Skeletal muscle satellite cell (primary cell): ENCODE results near the gene TRAPPC11. TPM values are rescaled to one million over a fixed set of nuclear protein-coding genes. Genes with fewer than 3 reads are reported as not detected.

ENCODE experiments used
- H3K27me3 ChIP-seq: 2 replicates; pipeline ENCODE4 v1.7.0; 2013; ENCODE audit warnings: low read length; ENCODE audit not compliant: control insufficient read depth, insufficient read depth
- H3K36me3 ChIP-seq: 2 replicates; pipeline ENCODE4 v1.7.0; 2013; ENCODE audit warnings: mild to moderate bottlenecking, control low read depth, low read length; ENCODE audit not compliant: insufficient read depth
- H3K4me1 ChIP-seq: 2 replicates; pipeline ENCODE4 v1.7.0; 2013; ENCODE audit warnings: low read length; ENCODE audit not compliant: control insufficient read depth, insufficient read depth
- H3K4me2 ChIP-seq: 2 replicates; pipeline ENCODE4 v1.7.0; 2013; ENCODE audit warnings: mild to moderate bottlenecking, low read length
- H3K4me3 ChIP-seq: 2 replicates; pipeline ENCODE4 v1.7.0; 2013; ENCODE audit warnings: low read length
- H3K9ac ChIP-seq: 2 replicates; pipeline ENCODE4 v1.7.0; 2013; ENCODE audit warnings: mild to moderate bottlenecking, low read depth, low read length, moderate library complexity
- H3K9me3 ChIP-seq: replicated peaks from 2 replicates; pipeline ENCODE4 v1.7.0; 2013; ENCODE audit warnings: mild to moderate bottlenecking, control low read depth, low read length
- total RNA-seq: library from RNA; depleted of rRNA; stranded (reverse); fragments of >200 nt; gene quantifications from 2 replicates; pipeline ENCODE4 v1.2.3, GENCODE V29; 2012; rRNA removed

The TRAPPC11 gene
- total RNA-seq, result 32.1 and 33.5 TPM in 2 replicates

- Histone ChIP-seq H3K4me3 (peak within 1 kb of the TSS; percentile 83), H3K36me3 (peaks cover 15% of the 10 kb centered on the region), H3K4me2 (peak within 1 kb of the TSS; percentile 97), H3K9ac (peak within 1 kb of the TSS; percentile 95), H3K4me1 (peaks cover 15% of the 10 kb centered on the region), H3K9me3 (no peaks in the 10 kb centered on the region), H3K27me3 (no peaks in the 10 kb centered on the region)
These were observed at the start of gene TRAPPC11, which contains the start of gene RWDD4 for GRCh38 chr4:183659029-183659871. TRAPPC11 (plus strand) TSS chr4:183659293; CDS start chr4:183663868, 4,575 bp downstream. RWDD4 (minus strand) TSS chr4:183659185; CDS start chr4:183658952, 233 bp downstream.

- Histone ChIP-seq H3K27me3 (no peaks in the 10 kb centered on the region), H3K4me1 (peaks cover 19% of the 10 kb centered on the region), H3K4me2 (peak overlapping the region; percentile 47), H3K36me3 (no peaks in the 10 kb centered on the region), H3K9me3 (no peaks in the 10 kb centered on the region), H3K9ac (no peak overlapping the region), H3K4me3 (no peak overlapping the region)
These were observed 49.1 kb upstream of the TRAPPC11 start for GRCh38 chr4:183610033-183610432.

GRCh38 chr4:183610613-183611012 lies 48.5 kb upstream of the TRAPPC11 start:
- H3K36me3 ChIP-seq, result no peaks in the 10 kb centered on the region

GRCh38 chr4:183611210-183611830 lies 47.8 kb upstream of the TRAPPC11 start:
- no peaks in the 10 kb centered on the region for H3K9me3 ChIP-seq
- H3K4me3 ChIP-seq, result no peak overlapping the region
- peaks cover 19% of the 10 kb centered on the region for H3K4me1 ChIP-seq
- no peaks in the 10 kb centered on the region for H3K27me3 ChIP-seq
- peak overlapping the region; percentile 47 for H3K4me2 ChIP-seq
- H3K9ac ChIP-seq, result no peak overlapping the region
- no peaks in the 10 kb centered on the region for H3K36me3 ChIP-seq

More at GRCh38 chr4:183610613-183611012, 48.5 kb upstream of the TRAPPC11 start:
- H3K9ac ChIP-seq, result no peak overlapping the region
- H3K4me1 ChIP-seq, result peaks cover 19% of the 10 kb centered on the region
- H3K9me3 ChIP-seq, result no peaks in the 10 kb centered on the region
- H3K4me3 ChIP-seq, result no peak overlapping the region
- no peaks in the 10 kb centered on the region for H3K27me3 ChIP-seq
- peak overlapping the region; percentile 47 for H3K4me2 ChIP-seq

- peaks cover 19% of the 10 kb centered on the region for H3K4me1 ChIP-seq
- no peak overlapping the region for H3K4me3 ChIP-seq
- no peaks in the 10 kb centered on the region for H3K9me3 ChIP-seq
- no peak overlapping the region for H3K9ac ChIP-seq
- no peak overlapping the region for H3K4me2 ChIP-seq
- no peaks in the 10 kb centered on the region for H3K36me3 ChIP-seq
- no peaks in the 10 kb centered on the region for H3K27me3 ChIP-seq
These were observed 46.5 kb upstream of the TRAPPC11 start for GRCh38 chr4:183612329-183613250.

GRCh38 chr4:183617075-183617474 lies 42.0 kb upstream of the TRAPPC11 start:
- H3K4me2 ChIP-seq, result no peak overlapping the region
- peaks cover 15% of the 10 kb centered on the region for H3K4me1 ChIP-seq
- no peaks in the 10 kb centered on the region for H3K27me3 ChIP-seq
- H3K9ac ChIP-seq, result no peak overlapping the region
- H3K4me3 ChIP-seq, result no peak overlapping the region
- no peaks in the 10 kb centered on the region for H3K9me3 ChIP-seq
- no peaks in the 10 kb centered on the region for H3K36me3 ChIP-seq

GRCh38 chr4:183618681-183619080 lies 40.4 kb upstream of the TRAPPC11 start:
- H3K4me2 ChIP-seq, result peak overlapping the region; percentile 51
- no peaks in the 10 kb centered on the region for H3K36me3 ChIP-seq
- no peaks in the 10 kb centered on the region for H3K9me3 ChIP-seq
- no peak overlapping the region for H3K9ac ChIP-seq
- H3K4me3 ChIP-seq, result no peak overlapping the region
- H3K27me3 ChIP-seq, result no peaks in the 10 kb centered on the region
- H3K4me1 ChIP-seq, result peaks cover 15% of the 10 kb centered on the region

- Histone ChIP-seq H3K36me3 (no peaks in the 10 kb centered on the region), H3K9me3 (no peaks in the 10 kb centered on the region), H3K27me3 (no peaks in the 10 kb centered on the region), H3K4me1 (peaks cover 15% of the 10 kb centered on the region), H3K9ac (no peak overlapping the region), H3K4me3 (no peak overlapping the region), H3K4me2 (no peak overlapping the region)
These were observed 38.7 kb upstream of the TRAPPC11 start for GRCh38 chr4:183620421-183620820.

GRCh38 chr4:183621875-183622274 lies 37.2 kb upstream of the TRAPPC11 start:
- H3K4me1 ChIP-seq, result peaks cover 15% of the 10 kb centered on the region
- H3K9ac ChIP-seq, result no peak overlapping the region
- H3K4me2 ChIP-seq, result no peak overlapping the region
- no peaks in the 10 kb centered on the region for H3K27me3 ChIP-seq
- no peak overlapping the region for H3K4me3 ChIP-seq
- H3K9me3 ChIP-seq, result no peaks in the 10 kb centered on the region
- H3K36me3 ChIP-seq, result no peaks in the 10 kb centered on the region

GRCh38 chr4:183624548-183624947 lies 34.5 kb upstream of the TRAPPC11 start:
- H3K9ac ChIP-seq, result no peak overlapping the region
- peaks cover 2% of the 10 kb centered on the region for H3K4me1 ChIP-seq
- no peaks in the 10 kb centered on the region for H3K36me3 ChIP-seq
- no peak overlapping the region for H3K4me3 ChIP-seq
- H3K4me2 ChIP-seq, result no peak overlapping the region
- no peaks in the 10 kb centered on the region for H3K27me3 ChIP-seq
- no peaks in the 10 kb centered on the region for H3K9me3 ChIP-seq

- Histone ChIP-seq H3K9me3 (no peaks in the 10 kb centered on the region), H3K9ac (no peak overlapping the region), H3K27me3 (no peaks in the 10 kb centered on the region), H3K4me1 (no peaks in the 10 kb centered on the region), H3K4me2 (no peak overlapping the region), H3K36me3 (no peaks in the 10 kb centered on the region), H3K4me3 (no peak overlapping the region)
These were observed 32.9 kb upstream of the TRAPPC11 start for GRCh38 chr4:183626168-183626567.
